ENCODE data around the gene RAPGEF6.

The RAPGEF6 gene

DNA sequence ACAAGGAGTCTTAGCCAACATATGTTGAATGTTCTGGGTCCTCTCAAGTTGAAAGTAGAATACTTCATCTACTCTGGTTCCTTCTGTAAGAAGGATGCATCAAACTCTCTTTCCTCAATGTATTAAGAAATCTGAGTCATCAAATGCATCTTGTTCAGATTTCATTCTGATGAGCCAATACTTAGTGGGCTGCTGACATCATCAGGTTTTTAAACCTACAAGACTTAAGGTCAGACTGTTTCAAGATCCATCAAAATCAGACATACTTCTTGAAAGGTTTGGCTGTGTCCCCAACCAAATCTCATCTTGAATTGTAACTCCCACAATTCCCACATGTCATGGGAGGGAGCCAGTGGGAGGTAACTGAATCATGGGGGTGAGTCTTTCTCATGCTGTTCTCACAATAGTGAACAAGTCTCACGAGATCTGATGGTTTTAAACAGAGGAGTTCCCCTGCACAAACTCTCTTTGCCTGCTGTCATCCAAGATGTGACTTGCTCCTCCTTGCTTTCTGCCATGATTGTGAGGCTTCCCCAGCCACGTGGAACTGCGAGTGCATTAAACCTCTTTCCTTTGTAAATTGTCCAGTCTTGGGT lies 168.8 kb downstream of the RAPGEF6 start:
- TF ChIP-seq SIN3A (IDR thresholded peaks at IDR 0.05; ENCODE audit: borderline replicate concordance, insufficient read depth, low read length) (no peak), POLR2AphosphoS5 (IDR thresholded peaks at IDR 0.05; ENCODE audit: low read depth, low read length) (no peak), FOXP2 (optimal IDR thresholded peaks at IDR 0.05; ENCODE audit: borderline replicate concordance, extremely low read depth, extremely low read length, insufficient read depth) (no peak), TAF1 (IDR thresholded peaks at IDR 0.05; ENCODE audit: borderline replicate concordance, insufficient read depth, low read length) (no peak)
- TF ChIP-seq, protein P1, sequence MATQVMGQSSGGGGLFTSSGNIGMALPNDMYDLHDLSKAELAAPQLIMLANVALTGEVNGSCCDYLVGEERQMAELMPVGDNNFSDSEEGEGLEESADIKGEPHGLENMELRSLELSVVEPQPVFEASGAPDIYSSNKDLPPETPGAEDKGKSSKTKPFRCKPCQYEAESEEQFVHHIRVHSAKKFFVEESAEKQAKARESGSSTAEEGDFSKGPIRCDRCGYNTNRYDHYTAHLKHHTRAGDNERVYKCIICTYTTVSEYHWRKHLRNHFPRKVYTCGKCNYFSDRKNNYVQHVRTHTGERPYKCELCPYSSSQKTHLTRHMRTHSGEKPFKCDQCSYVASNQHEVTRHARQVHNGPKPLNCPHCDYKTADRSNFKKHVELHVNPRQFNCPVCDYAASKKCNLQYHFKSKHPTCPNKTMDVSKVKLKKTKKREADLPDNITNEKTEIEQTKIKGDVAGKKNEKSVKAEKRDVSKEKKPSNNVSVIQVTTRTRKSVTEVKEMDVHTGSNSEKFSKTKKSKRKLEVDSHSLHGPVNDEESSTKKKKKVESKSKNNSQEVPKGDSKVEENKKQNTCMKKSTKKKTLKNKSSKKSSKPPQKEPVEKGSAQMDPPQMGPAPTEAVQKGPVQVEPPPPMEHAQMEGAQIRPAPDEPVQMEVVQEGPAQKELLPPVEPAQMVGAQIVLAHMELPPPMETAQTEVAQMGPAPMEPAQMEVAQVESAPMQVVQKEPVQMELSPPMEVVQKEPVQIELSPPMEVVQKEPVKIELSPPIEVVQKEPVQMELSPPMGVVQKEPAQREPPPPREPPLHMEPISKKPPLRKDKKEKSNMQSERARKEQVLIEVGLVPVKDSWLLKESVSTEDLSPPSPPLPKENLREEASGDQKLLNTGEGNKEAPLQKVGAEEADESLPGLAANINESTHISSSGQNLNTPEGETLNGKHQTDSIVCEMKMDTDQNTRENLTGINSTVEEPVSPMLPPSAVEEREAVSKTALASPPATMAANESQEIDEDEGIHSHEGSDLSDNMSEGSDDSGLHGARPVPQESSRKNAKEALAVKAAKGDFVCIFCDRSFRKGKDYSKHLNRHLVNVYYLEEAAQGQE (IDR thresholded peaks at IDR 0.05; ENCODE audit: insufficient read depth in 1 of 2, low read depth in 2 of 2, low read length in 2 of 2) = no peak

DNA sequence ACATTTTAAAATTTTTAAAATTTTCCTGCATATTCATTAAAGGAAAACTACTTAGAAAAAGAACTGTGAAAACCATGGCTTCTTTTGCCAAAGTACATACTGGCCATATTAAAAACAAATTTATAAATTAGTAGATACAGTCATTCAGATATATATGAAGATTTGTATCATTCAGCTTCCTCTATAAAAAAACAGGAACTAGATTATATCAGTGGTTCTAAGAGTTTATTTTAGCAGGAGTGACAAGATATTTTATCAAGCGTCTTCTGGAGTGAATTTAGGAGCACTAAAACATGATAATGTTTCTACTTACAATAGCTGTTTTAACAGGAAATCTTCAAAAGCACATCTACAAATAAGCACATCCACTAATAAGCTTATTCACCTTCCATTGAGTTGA lies 171.4 kb downstream of the RAPGEF6 start:
- TF ChIP-seq, protein P1 (IDR thresholded peaks at IDR 0.05; ENCODE audit: insufficient read depth in 1 of 2, low read depth in 2 of 2, low read length in 2 of 2) = no peak
- no peak for TF ChIP-seq FOXP2 (optimal IDR thresholded peaks at IDR 0.05; ENCODE audit: borderline replicate concordance, extremely low read depth, extremely low read length, insufficient read depth)
- TF ChIP-seq TAF1 (IDR thresholded peaks at IDR 0.05; ENCODE audit: borderline replicate concordance, insufficient read depth, low read length) = no peak
- TF ChIP-seq SIN3A (IDR thresholded peaks at IDR 0.05; ENCODE audit: borderline replicate concordance, insufficient read depth, low read length) = no peak
- TF ChIP-seq POLR2AphosphoS5 (IDR thresholded peaks at IDR 0.05; ENCODE audit: low read depth, low read length) = no peak

DNA sequence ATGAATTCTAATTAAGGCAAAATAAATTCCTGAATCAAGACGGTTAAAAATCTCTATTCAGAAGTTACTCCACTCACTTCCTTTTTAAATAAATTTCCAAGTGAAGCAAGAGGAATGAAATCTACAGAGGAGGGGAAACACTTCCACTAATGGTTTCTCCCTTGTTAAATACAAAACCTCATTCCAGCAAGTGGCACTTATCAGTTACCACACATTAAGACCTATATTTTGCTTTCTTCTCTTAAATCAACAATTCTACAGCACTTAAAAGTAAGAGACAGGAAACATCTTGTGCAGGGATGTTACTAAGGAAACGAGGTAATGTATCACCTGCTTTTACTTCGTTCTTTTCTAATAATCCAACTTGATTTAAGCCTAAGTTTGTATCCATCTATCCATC lies 172.6 kb downstream of the RAPGEF6 start:
- TF ChIP-seq FOXP2 (optimal IDR thresholded peaks at IDR 0.05; ENCODE audit: borderline replicate concordance, extremely low read depth, extremely low read length, insufficient read depth) (no peak), SIN3A (IDR thresholded peaks at IDR 0.05; ENCODE audit: borderline replicate concordance, insufficient read depth, low read length) (no peak), POLR2AphosphoS5 (IDR thresholded peaks at IDR 0.05; ENCODE audit: low read depth, low read length) (no peak), TAF1 (IDR thresholded peaks at IDR 0.05; ENCODE audit: borderline replicate concordance, insufficient read depth, low read length) (no peak)
- TF ChIP-seq, protein P1 (IDR thresholded peaks at IDR 0.05; ENCODE audit: insufficient read depth in 1 of 2, low read depth in 2 of 2, low read length in 2 of 2) = no peak

DNA sequence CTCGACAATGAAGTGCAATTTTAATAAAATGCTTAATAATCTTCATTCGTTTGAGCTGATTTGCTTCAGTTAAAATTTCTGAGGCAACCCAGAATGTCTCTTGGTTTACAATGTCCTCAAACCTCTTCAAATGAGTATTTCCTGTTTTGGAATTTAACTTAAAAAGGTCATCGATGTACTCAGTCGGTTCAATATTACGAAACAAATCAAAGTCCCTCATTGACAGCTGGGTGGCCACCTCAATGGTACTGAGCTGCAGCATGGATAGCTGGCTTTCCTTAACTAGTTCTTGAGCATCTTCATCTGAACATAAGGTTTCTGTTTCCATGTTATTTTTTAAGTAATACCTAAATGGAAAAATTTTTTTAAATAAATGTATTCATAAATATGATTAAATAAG lies 173.3 kb downstream of the RAPGEF6 start:
- TF ChIP-seq TAF1 (IDR thresholded peaks at IDR 0.05; ENCODE audit: borderline replicate concordance, insufficient read depth, low read length) (no peak), SIN3A (IDR thresholded peaks at IDR 0.05; ENCODE audit: borderline replicate concordance, insufficient read depth, low read length) (no peak), FOXP2 (optimal IDR thresholded peaks at IDR 0.05; ENCODE audit: borderline replicate concordance, extremely low read depth, extremely low read length, insufficient read depth) (no peak), POLR2AphosphoS5 (IDR thresholded peaks at IDR 0.05; ENCODE audit: low read depth, low read length) (no peak)
- TF ChIP-seq, protein P1 (IDR thresholded peaks at IDR 0.05; ENCODE audit: insufficient read depth in 1 of 2, low read depth in 2 of 2, low read length in 2 of 2) = no peak

All from PFSK-1 (cell line).